Subcutaneous adipose tissue (tissue), 4 donors: ENCODE results near the gene ARL14EP. TPM values are rescaled to one million over a fixed set of nuclear protein-coding genes. Genes with fewer than 3 reads are reported as not detected.

Source experiments
- CTCF ChIP-seq: fragments of 450-650 bp; IDR thresholded peaks from one replicate; pipeline ENCODE4 v1.5.1; 2016; ENCODE audit warnings: low read depth, mild to moderate bottlenecking, control low read depth, antibody characterized with exemption, moderate library complexity
- total RNA-seq, 4 donors: library from RNA; depleted of rRNA; stranded (reverse); fragments of >200 nt; gene quantifications; one replicate each; pipeline ENCODE4 v1.1.0, GENCODE V29; 2016

The ARL14EP gene
- total RNA-seq, 4 donors from 2014 or later = 16.0 to 28.0 (median 21.9) TPM

DNA sequence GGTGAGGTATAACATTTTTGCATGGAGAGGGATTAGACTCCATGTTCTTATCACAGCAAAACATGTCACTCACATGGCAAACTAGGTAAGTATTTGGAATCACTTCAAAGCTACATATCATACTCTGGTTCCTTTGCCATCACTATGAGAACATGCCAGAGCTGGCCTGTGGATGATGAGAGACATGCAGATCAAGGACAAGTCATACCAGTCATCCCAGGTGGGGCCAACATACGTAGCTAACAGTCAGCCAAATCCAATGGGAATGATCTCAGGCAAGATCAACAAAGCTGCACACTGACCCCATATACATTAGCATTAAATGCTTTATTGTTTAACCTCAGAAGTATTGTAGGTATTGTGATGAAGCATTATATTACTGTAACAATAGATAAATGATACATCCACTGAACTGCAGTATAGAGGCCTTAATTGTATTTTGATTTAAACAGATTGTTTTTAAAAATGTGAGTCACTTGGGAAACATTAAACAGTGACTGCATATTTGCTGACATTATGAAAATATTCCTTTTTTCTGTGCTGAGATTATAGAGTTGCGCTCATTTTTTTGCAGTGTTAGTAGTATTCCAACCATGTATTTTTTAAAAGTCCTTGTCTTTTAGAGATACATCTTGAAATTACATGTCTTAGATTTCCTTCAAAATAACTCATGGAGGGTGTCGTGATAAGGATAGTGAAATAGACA lies 37.3 kb upstream of the ARL14EP start:
- TF ChIP-seq CTCF = no peak

DNA sequence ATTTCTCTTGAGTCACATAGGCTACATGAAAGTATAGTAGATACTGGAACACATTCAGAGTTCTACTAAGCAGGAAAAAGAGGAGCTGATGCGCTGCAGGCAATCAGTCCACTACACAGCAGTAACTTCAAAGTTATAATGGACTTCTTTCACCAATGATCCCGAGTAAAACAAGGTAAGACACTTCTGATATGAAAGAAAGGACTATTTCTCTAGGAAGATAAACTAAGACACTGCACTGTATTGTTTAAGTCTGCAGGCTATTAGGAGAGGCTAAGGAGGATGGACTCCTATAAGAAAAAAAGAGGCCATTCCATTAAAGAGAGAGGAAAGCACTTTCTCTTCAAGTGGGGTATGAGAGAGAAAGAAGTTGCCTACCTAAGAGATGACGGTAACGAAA lies 31.6 kb upstream of the ARL14EP start:
- no peak for TF ChIP-seq CTCF

GRCh38 chr11:30292545-30292944 lies 30.4 kb upstream of the ARL14EP start:
- TF ChIP-seq CTCF = no peak

GRCh38 chr11:30295178-30295885 lies 27.6 kb upstream of the ARL14EP start:
- TF ChIP-seq CTCF = no peak

- TF ChIP-seq CTCF = no peak
These were observed 18.3 kb upstream of the ARL14EP start for GRCh38 chr11:30304620-30305019.

DNA sequence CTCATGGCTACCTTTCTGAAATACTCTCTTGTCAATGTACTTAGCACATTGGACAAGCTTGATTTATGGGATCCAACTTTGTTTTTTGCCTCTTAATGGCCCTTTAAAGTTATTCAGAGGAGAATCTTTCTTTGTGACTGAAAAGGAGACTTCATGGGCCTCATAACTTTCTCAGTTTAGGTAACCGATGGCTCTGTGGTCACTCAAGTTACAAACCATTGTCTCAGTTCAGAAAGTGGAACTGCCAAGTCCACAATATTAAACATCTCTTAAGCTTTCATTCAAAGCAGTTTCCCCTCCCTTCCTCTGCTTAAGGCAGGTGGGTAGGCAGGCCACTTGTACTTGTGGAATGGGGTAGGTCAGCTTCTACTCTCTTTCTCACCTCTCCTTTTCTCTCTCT lies 12.3 kb upstream of the ARL14EP start:
- no peak for TF ChIP-seq CTCF

DNA sequence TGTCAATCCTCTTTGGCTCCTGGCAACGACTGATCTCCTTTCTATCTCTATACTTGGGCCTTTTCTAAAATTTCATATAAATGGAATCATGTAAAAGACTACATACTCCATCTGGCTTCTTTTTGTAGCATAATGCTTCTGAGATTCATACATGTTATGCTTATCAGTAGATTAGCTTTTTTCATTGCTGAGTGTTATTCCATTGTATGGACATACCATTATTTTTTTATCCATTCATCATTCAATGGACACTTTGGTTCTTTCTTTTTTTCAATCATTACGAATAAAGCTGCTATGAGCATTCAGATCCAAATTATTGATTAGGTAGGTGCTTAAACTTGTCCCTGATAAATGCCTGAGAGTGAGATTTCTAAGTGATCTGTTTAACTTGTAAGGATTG lies 11.7 kb upstream of the ARL14EP start:
- TF ChIP-seq CTCF = no peak
